CD14-positive monocyte (primary cell): ENCODE results near the gene ATP2C2. TPM values are rescaled to one million over a fixed set of nuclear protein-coding genes. Genes with fewer than 3 reads are reported as not detected.

ENCODE experiments used
- DNase-seq, 3 donors: peaks; one replicate each; pipeline ENCODE4 v3.0.0-alpha.2; 2011 to 2022
- H2AFZ ChIP-seq: 2 replicates; pipeline ENCODE4 v1.6.0; 2012; ENCODE audit warnings: mild to moderate bottlenecking, low read depth, low read length, inconsistent platforms; ENCODE audit not compliant: insufficient read depth, poor library complexity, severe bottlenecking
- H3K27ac ChIP-seq, 2 donors: 1 replicate in 1 of 2; 2 replicates in 1 of 2; pipeline ENCODE4 v1.5.1; 2012 to 2013; ENCODE audit warnings: low read length in 2 of 2, control low read depth in 1 of 2, inconsistent platforms in 1 of 2, low read depth in 1 of 2, mild to moderate bottlenecking in 1 of 2
- H3K27me3 ChIP-seq, 2 donors: one replicate each; pipeline versions ENCODE4 v1.6.0 to v1.6.1; 2011 to 2013; ENCODE audit warnings: low read length in 2 of 2; ENCODE audit not compliant: control insufficient read depth in 2 of 2, insufficient read depth in 2 of 2
- H3K36me3 ChIP-seq, 2 donors: replicated peaks in 1 of 2; 1 replicate in 1 of 2; 2 replicates in 1 of 2; pipeline versions ENCODE4 v1.5.1 to v1.6.1; 2012 to 2013; ENCODE audit warnings: low read length in 2 of 2, control low read depth in 1 of 2, inconsistent platforms in 1 of 2, mild to moderate bottlenecking in 1 of 2; ENCODE audit not compliant: insufficient read depth in 2 of 2, control insufficient read depth in 1 of 2
- H3K4me1 ChIP-seq, 2 donors: 1 replicate in 1 of 2; 2 replicates in 1 of 2; pipeline versions ENCODE4 v1.5.1 to v1.6.1; 2012 to 2013; ENCODE audit warnings: low read length in 2 of 2, control low read depth in 1 of 2, inconsistent platforms in 1 of 2, mild to moderate bottlenecking in 1 of 2, moderate library complexity in 1 of 2; ENCODE audit not compliant: insufficient read depth in 2 of 2, control insufficient read depth in 1 of 2
- H3K4me2 ChIP-seq: replicated peaks from 2 replicates; pipeline ENCODE3; 2012; ENCODE audit warnings: low read length, moderate library complexity, mild to moderate bottlenecking; ENCODE audit not compliant: poor library complexity, severe bottlenecking; ENCODE audit errors: extremely low read depth
- H3K4me3 ChIP-seq, 3 experiments: fragments of 200-600 bp in 1 of 3; sonication (generic) in 1 of 3; replicated peaks in 1 of 3; 1 replicate in 2 of 3; 2 replicates in 1 of 3; pipeline ENCODE4 v1.5.1; 2011 to 2013; ENCODE audit warnings: low read length in 3 of 3, mild to moderate bottlenecking in 3 of 3, control low read depth in 2 of 3, low read depth in 2 of 3, inconsistent platforms in 1 of 3, moderate library complexity in 1 of 3
- H3K79me2 ChIP-seq: 2 replicates; pipeline ENCODE4 v1.6.0; 2012; ENCODE audit warnings: mild to moderate bottlenecking, control low read depth, inconsistent platforms, low read length, moderate library complexity; ENCODE audit not compliant: insufficient read depth
- H3K9ac ChIP-seq: 2 replicates; pipeline ENCODE4 v1.6.0; 2017; ENCODE audit warnings: low read length, mild to moderate bottlenecking; ENCODE audit not compliant: insufficient read depth, poor library complexity, severe bottlenecking
- H3K9me3 ChIP-seq, 2 donors: replicated peaks in 1 of 2; 1 replicate in 1 of 2; 2 replicates in 1 of 2; pipeline versions ENCODE4 v1.5.1 to v1.6.1; 2012 to 2013; ENCODE audit warnings: low read length in 2 of 2, control low read depth in 1 of 2; ENCODE audit not compliant: control insufficient read depth in 1 of 2, insufficient read depth in 1 of 2
- H4K20me1 ChIP-seq: 2 replicates; pipeline ENCODE4 v1.6.0; 2012; ENCODE audit warnings: mild to moderate bottlenecking, low read length, control low read depth, moderate library complexity; ENCODE audit not compliant: insufficient read depth
- H3K27ac Mint-ChIP-seq, 7 donors: one replicate each; pipeline ENCODE4 v1.8.0; 2020; ENCODE audit warnings: mild to moderate bottlenecking in 7 of 7, mixed read lengths in 7 of 7, moderate library complexity in 6 of 7, inconsistent platforms in 2 of 7
- H3K27me3 Mint-ChIP-seq, 3 donors: one replicate each; pipeline ENCODE4 v1.8.0; 2021 to 2022; ENCODE audit warnings: low read depth in 3 of 3, mild to moderate bottlenecking in 3 of 3, mixed read lengths in 3 of 3, moderate library complexity in 3 of 3, inconsistent platforms in 1 of 3
- H3K36me3 Mint-ChIP-seq, 2 donors: one replicate each; pipeline ENCODE4 v1.8.0; 2020; ENCODE audit warnings: mixed read lengths in 2 of 2, inconsistent platforms in 1 of 2, mild to moderate bottlenecking in 1 of 2
- H3K4me1 Mint-ChIP-seq: one replicate; pipeline ENCODE4 v1.8.0; 2020; ENCODE audit warnings: mild to moderate bottlenecking, mixed read lengths
- H3K4me3 Mint-ChIP-seq, 2 donors: one replicate each; pipeline ENCODE4 v1.8.0; 2020; ENCODE audit warnings: mild to moderate bottlenecking in 2 of 2, mixed read lengths in 2 of 2, moderate library complexity in 1 of 2
- H3K9me3 Mint-ChIP-seq, 7 donors: one replicate each; pipeline ENCODE4 v1.8.0; 2020 to 2022; ENCODE audit warnings: mixed read lengths in 7 of 7, mild to moderate bottlenecking in 6 of 7, moderate library complexity in 6 of 7, inconsistent platforms in 2 of 7
- WGBS: methylation state at CpG from one replicate; pipeline ENCODE4 v1.1.5; 2013; ENCODE audit warnings: missing lambda C conversion rate; ENCODE audit not compliant: insufficient coverage; 5-methylcytosine and 5-hydroxymethylcytosine counted together
- intact Hi-C, 2 donors: fragments of 100-400 bp; cut with micrococcal nuclease; formaldehyde crosslinking; loops; one replicate each; pipeline versions ENCODE4 v1.15.0 to v1.15.1; 2023
- polyA plus RNA-seq, 3 donors: library from polyadenylated mRNA; depleted of rRNA in 1 of 3; unstranded in 2 of 3; stranded (reverse) in 1 of 3; fragments of 300-500 nt in 2 of 3; fragments of >200 nt in 1 of 3; fragmentation: Illumina TruSeq in 2 of 3; gene quantifications; 1 replicate in 2 of 3; 2 replicates in 1 of 3; pipeline ENCODE4 v1.2.3, GENCODE V29; 2012 to 2021
- TF ChIP-seq, protein P1 (sequence below): fragments of 200-600 bp; IDR thresholded peaks from one replicate; pipeline ENCODE4 v1.8.0; 2022; ENCODE audit warnings: antibody characterized with exemption, mild to moderate bottlenecking

The ATP2C2 gene
- polyA plus RNA-seq, 3 donors, result 0.05 TPM; not detected in 2

DNA sequence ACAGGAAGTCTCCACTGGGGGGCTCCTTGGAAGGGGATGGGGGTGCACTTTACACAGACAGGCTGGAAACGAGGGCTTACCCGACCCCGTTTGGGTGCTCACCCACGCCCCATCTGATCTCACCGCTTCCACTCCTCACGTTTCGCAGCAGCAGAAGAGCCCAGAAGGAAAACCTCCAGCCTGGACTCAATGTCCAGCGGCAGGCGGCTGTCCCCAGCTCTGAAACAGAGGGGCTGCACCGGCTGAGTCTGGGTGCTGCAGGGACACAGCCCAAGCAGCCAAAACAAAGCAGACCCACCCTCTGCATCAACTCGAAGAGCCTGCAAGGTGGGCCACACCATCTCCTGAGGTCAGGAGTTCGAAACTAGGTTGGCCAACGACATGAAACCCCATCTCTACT is 132.2 kb downstream of the ATP2C2 start:
- TF ChIP-seq, protein P1, sequence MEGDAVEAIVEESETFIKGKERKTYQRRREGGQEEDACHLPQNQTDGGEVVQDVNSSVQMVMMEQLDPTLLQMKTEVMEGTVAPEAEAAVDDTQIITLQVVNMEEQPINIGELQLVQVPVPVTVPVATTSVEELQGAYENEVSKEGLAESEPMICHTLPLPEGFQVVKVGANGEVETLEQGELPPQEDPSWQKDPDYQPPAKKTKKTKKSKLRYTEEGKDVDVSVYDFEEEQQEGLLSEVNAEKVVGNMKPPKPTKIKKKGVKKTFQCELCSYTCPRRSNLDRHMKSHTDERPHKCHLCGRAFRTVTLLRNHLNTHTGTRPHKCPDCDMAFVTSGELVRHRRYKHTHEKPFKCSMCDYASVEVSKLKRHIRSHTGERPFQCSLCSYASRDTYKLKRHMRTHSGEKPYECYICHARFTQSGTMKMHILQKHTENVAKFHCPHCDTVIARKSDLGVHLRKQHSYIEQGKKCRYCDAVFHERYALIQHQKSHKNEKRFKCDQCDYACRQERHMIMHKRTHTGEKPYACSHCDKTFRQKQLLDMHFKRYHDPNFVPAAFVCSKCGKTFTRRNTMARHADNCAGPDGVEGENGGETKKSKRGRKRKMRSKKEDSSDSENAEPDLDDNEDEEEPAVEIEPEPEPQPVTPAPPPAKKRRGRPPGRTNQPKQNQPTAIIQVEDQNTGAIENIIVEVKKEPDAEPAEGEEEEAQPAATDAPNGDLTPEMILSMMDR, result no peak
- WGBS, result 95% methylated on average over 13 of the region's 13 CpGs
- H3K9me3 Mint-ChIP-seq, result peaks cover 0 to 4% (median 0%) of the 10 kb centered on the region in 7 donors
- H3K9me3 ChIP-seq, result no peaks in the 10 kb centered on the region
- peaks cover 4% of the 10 kb centered on the region for H4K20me1 ChIP-seq
- no peak overlapping the region for H3K4me2 ChIP-seq
- no peaks in the 10 kb centered on the region for H3K27me3 ChIP-seq
- H2AFZ ChIP-seq, result no peak overlapping the region
- H3K79me2 ChIP-seq, result no peaks in the 10 kb centered on the region
- peaks cover 28 to 33% of the 10 kb centered on the region in 2 donors for H3K36me3 Mint-ChIP-seq
- H3K27ac ChIP-seq, result no peak overlapping the region
- intact Hi-C loops, result loop anchor here in 1 of 2 donors (10.0 kb wide), 2 partner anchors 226 to 536 kb away; partner anchors contain the start of gene NECAB2
- no peak for DNase-seq
- H3K36me3 ChIP-seq, result peaks cover 2 to 24% of the 10 kb centered on the region in 2 donors
- H3K4me1 Mint-ChIP-seq, result peaks cover 15% of the 10 kb centered on the region
- no peak overlapping the region for H3K9ac ChIP-seq
- H3K4me1 ChIP-seq, result peaks cover 17 to 20% of the 10 kb centered on the region in 2 donors
- no peak overlapping the region for H3K27ac Mint-ChIP-seq
- no peak overlapping the region for H3K4me3 Mint-ChIP-seq
- peaks cover 0 to 2% (median 0%) of the 10 kb centered on the region in 3 donors for H3K27me3 Mint-ChIP-seq
- no peak overlapping the region for H3K4me3 ChIP-seq

DNA sequence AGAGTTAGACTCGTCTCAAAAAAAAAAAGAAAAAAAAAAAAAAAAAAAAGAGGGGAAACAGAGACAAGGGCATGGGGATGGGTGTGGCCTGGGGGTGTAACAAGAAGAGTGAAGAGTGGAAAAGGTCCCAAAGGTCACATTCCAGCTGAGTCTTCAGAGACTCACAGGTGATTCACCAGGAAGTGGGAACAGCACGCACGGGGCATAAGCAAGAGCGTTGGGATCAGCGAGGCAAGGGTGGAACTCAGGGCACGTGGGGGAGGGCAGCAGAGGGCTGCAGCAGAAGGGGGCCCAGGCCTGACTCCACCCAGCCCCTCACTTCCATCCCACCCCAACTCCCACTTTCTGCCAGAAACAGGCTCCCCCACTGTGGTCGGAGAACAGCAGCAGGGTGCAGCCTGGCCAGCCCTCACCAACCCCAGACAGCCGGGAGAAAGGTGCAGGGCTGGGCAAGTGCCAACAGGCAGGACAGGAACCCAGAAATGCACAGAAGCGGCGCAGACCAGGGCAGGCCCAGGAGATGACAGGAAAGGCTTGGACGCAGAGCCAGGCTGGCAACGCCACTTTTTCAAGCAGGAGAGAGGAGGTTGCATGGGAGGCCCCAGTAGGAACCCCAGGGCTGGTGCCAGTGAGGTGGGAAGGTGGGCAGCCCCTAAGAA is 132.9 kb downstream of the ATP2C2 start:
- Histone ChIP-seq H3K27me3 (no peaks in the 10 kb centered on the region), H3K4me1 (peaks cover 23 to 26% of the 10 kb centered on the region in 2 donors), H3K36me3 (peaks cover 0 to 17% of the 10 kb centered on the region in 2 donors), H3K27ac (no peak overlapping the region), H3K79me2 (no peaks in the 10 kb centered on the region), H2AFZ (no peak overlapping the region), H3K9me3 (no peaks in the 10 kb centered on the region), H4K20me1 (peaks cover 10% of the 10 kb centered on the region), H3K4me2 (no peak overlapping the region), H3K4me3 (no peak overlapping the region), H3K9ac (no peak overlapping the region)
- H3K4me3 Mint-ChIP-seq, result no peak overlapping the region
- TF ChIP-seq, protein P1, result no peak
- peaks cover 0 to 3% (median 0%) of the 10 kb centered on the region in 7 donors for H3K9me3 Mint-ChIP-seq
- peaks cover 0 to 2% (median 0%) of the 10 kb centered on the region in 3 donors for H3K27me3 Mint-ChIP-seq
- 85% methylated on average over 11 of the region's 12 CpGs for WGBS
- no peak for DNase-seq
- intact Hi-C loops, result loop anchor here in 1 of 2 donors (10.0 kb wide), 2 partner anchors 226 to 536 kb away; partner anchors contain the start of gene NECAB2
- H3K27ac Mint-ChIP-seq, result no peak overlapping the region
- H3K4me1 Mint-ChIP-seq, result peaks cover 20% of the 10 kb centered on the region
- H3K36me3 Mint-ChIP-seq, result peaks cover 26% of the 10 kb centered on the region in 2 donors
